Measurements from ENCODE around the gene PLCB2.

Gene PLCB2

DNA sequence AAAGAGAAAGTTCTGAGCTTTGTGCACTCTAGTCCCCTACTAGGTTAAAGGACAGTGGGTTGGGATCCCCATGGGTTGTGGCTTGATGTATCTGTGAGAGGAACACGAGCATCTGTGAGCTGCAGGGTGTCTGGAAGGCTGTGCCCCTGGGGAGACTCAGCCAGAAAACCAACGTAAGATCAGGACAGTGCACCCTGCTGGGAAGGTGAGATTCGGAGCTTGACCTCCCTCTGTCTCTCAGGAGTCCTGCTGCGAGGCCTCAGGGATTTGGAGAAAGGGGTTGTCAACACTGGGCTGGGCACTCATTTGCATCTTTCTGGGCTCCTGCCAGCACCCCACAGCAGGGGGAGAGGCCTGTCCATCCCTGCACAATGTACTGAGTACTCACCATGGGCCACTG is 40.1 kb downstream of the PLCB2 start:
- no peak for DNase-seq

- DNase-seq = no peak
These were observed 40.9 kb downstream of the PLCB2 start for GRCh38 chr15:40266828-40267304.

DNA sequence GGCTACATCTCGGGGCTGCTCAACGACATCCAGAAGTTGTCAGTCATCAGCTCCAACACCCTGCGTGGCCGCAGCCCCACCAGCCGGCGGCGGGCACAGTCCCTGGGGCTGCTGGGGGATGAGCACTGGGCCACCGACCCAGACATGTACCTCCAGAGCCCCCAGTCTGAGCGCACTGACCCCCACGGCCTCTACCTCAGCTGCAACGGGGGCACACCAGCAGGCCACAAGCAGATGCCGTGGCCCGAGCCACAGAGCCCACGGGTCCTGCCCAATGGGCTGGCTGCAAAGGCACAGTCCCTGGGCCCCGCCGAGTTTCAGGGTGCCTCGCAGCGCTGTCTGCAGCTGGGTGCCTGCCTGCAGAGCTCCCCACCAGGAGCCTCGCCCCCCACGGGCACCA is 41.9 kb downstream of the PLCB2 start:
- no peak for DNase-seq

DNA sequence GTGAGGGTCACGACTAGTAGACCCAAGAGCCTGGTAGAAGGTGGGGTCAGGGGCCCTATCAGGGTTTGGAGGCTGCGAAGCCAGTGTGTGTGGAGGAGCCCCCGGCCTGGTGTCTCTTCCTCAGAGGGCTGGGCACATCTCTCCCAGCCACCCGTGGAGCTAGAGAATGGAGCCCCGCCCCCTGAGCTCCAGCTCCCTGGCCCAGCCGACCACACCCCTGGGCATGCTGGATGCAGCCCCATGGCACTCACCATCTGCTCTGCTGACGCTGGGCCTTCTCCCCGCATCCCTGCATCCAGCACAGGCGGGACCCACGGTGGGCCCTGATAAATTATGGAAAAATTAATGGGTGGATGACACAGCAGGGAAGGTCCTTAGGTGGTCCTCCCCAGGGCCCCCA is 42.4 kb downstream of the PLCB2 start:
- no peak for DNase-seq

- DNase-seq = no peak
These were observed 43.2 kb downstream of the PLCB2 start for GRCh38 chr15:40264321-40265153.

GRCh38 chr15:40263024-40263754 is 44.5 kb downstream of the PLCB2 start:
- DNase-seq = no peak

DNA sequence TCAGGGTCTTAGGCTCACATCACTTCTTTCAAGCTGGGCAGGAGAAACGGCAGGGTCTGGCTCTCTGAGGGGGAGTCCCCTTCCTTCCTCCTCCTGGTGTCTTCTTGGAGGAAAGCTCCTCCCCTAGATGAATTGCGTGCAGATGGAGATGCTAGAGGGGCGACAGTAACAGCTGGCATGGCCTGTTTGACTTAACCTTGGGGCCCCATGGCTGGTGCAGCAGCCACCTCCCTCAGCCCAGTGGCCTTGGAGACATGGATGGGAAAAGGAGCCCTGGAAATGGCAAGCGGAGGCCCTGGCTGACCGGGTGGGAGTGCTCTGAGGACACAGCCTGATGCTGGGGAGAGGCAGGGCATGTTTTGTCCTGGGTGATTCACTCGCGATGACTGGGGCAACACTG is 48.7 kb downstream of the PLCB2 start:
- no peak for DNase-seq

DNA sequence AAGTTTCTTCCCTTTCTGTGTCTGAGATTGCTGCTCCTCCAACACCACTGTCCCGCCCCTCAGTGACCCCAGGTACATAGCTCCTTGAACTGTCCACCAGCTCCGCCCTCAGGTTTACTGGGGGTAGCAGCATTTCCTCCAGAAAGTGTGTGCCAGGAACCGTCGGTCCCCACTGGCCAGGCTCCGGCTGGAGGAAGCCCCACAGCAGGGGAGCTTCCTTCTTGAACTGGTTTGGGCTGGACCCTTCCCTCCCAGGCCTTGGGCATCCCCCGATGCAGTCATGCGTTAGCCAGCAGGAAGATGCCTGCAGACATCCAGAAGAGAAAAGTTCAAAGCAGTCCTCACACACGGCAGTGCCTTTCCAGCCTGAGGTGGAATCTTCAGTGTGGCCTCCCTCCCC is 49.2 kb downstream of the PLCB2 start:
- DNase-seq = no peak

- no peak for DNase-seq
These were observed 49.9 kb downstream of the PLCB2 start for GRCh38 chr15:40257656-40258450.

DNA sequence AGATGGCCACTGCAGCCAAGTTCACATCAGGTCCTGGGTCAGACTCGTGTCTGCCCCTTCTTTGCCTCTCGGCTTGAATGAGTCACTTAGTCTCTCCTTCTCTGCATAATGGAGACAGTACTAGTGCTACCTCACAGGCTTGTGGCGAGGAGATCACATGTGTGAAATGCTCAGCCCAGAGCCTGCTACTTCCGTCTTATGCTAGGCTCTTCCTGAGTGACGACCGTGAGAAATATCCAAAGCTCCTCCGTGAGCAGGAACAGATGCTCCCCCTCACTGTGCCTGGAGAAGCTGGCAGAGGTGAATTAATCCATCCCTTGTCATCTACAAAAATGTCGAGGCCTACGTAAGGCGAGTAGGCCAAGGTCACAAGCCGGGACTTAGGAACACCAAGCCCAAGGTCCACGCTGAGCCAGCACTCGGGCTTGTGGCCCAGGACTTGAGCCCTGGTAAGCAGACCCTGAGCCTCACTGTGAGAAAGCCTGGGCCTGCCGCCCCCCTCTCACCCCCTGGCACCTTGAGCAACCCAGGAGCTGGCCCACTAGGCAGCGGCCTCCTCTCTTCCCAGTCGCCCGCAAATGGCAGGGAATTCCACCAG is 51.0 kb downstream of the PLCB2 start:
- DNase-seq = no peak

GRCh38 chr15:40255033-40255432 is 52.7 kb downstream of the PLCB2 start:
- no peak for DNase-seq

- DNase-seq = no peak
These were observed 53.3 kb downstream of the PLCB2 start for GRCh38 chr15:40254452-40254851.

DNA sequence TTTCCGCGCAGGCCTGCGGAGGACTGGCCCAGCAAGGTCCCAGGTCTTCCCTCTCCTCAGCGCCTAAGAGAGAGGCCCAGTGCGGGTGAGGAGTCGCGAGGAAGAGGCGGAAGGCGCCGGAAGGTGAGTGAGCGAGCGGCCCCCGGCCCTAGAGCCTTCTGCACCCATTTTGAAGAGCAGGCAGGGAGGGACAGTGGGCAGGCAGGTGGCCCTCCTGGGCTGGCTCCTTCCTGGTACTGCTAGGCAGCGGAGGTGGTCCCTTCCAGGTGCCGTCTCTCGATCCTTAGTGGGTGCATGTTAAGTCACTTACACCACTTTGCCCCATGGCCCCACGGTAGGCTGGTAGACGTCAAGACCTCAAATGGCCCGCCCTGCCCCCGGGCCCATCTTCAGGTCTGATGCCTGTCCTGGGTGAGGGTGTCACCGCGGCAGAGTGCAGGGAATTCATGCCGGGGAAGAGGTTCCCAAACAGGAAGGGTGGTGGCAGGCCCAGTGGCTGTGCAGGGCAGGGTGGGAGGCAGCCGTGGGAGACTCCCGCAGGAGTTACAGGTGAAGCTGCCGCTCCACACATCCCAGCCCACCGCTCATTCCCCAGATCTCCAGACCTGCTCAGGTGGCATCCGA is 54.5 kb downstream of the PLCB2 start:
- DNase-seq = no peak

- DNase-seq = peak; percentile 20
These were observed 55.1 kb downstream of the PLCB2 start for GRCh38 chr15:40252438-40253166.

DNA sequence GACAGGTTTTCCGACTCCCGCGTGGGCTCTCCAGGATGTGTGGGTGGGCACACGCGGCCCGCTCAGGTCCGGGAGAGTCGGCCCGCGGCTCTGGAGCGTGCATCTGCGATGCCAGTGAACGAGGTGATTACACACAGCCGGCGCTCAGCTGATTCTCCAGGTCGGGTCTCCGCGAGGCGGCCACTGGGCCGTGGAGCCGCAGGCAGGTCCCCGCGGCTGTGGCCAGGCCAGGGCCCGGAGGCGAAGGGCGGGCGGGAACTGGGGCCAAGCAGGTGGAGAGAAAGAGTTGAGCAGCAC is 55.6 kb downstream of the PLCB2 start:
- no peak for DNase-seq

DNA sequence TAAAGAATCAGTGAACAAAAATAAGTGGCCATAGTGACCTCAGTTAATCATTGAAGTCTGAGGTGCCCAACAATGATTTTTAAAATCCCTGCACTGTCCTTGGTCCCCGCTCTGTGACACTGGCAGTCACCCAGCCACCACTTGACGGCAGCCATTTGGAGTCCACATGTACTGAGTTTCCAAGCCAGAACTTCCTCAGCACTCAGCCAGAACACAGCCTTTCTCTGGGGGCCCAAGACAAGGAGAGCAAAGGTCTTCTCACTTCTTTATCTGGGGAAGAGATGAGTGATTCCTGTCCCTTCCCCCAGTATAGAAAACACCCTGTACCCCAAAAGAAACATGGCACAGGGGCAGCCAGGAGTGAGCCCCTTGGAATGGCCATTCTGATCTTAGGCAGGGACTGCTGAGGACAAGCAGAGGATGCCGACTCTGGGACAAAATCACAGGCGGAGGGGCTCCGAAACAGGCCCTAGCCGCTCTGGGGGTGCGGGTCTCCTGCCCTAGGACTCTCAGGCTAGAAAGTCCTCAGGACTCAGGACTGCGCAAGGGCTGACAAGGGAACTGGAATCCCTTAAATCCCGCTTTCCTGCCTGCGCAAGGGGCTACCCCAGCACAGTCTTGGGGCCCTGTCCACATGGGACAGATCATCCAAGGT is 56.1 kb downstream of the PLCB2 start:
- no peak for DNase-seq

DNA sequence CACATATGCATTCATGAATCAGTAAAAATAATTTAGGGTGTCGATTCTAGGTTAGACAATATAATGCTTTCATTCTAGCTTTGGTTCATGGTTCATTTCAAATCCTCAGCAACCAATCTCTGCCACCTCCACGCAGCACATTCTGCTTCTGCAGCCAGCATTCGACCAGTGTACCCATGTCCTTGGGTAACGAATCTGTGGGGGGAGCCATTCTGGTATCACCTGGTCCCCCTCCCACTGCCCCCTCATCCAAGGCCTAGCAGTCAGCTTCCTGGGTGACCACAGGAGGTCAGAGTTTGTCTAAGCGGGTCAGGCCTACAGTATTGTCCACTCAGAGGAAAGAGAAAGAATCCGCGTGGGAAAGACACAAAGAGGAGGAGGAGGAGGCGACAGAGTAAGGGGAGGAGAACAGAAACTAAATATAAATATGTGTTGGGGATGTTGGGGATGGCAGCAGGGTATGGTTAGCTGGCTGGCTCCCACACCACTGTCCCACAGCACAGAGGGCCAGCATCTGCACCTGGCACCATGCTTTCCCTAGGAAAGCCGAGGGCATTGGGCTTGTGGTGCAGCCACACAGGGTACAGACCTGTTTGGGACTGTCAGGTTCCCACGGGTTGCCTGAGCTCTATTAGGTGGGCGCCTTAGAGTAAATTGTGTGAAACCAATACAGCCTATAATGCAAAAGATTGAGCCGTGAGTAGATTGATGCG is 56.8 kb downstream of the PLCB2 start:
- no peak for DNase-seq

- no peak for DNase-seq
These were observed 57.5 kb downstream of the PLCB2 start for GRCh38 chr15:40250304-40250656.

DNA sequence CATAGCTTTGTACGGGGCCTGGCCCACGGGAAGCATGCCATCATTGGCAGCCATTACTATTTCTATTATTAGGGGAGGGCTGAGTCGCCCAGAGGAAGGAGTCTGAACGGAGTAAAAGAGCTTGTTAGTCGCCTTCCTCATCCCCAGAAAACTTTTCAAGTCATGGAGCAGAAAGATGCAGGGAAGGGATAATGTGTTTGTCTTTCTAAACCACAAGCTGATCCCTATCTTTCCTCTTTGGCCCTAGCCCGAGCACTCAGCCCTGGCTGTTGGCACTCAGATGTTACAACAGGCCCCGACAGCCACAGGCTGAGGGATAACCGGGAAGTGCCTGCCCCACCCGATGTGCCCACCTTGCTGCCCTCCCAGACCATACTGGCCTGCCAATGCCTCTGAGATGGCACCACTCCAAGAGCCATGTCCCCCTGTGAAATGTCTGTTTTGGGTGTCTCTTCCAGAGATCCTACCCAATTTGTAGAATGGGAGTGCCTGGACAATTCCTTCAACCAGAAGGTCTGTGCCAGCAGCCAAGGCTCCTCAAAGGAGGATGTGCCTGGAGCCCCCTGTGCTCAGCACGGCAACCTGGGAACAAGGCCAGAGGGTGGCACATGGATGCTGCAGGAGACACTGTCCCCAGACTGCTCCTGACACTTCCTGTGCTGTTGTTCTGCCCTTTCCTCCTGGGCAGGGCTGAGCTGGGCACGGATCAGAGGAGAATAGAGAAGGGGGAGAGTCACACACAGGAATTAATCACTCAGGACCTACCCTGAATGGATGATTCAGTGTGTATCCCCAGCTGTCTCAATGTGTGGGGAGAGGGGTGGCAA is 58.0 kb downstream of the PLCB2 start:
- DNase-seq = no peak

All from CD4-positive, alpha-beta T cell treated with Interleukin-6 for 4 hours (primary cell).